PC-9 (cell line): ENCODE results near the gene EPHX1.
"Not testable (repeated sequence)": the region's sequence is repeated elsewhere in the genome, so short reads cannot be mapped to it uniquely, and the experiment has no call there.

Experiments used
- CTCF ChIP-seq: fragments of 200-600 bp; sonication (generic); conservative IDR thresholded peaks from 2 replicates; pipeline ENCODE4 v1.6.1; 2017; ENCODE audit warnings: mixed run types, antibody characterized with exemption, mild to moderate bottlenecking, moderate library complexity
- EZH2 ChIP-seq: fragments of 200-600 bp; sonication (generic); IDR thresholded peaks from 2 replicates; pipeline ENCODE4 v1.8.0; 2017; ENCODE audit warnings: antibody characterized with exemption, low read depth

GRCh38 chr1:225806736-225807135 is 3.2 kb upstream of the EPHX1 start:
- TF ChIP-seq CTCF, EZH2: not testable (repeated sequence)
